Keratinocyte (primary cell): ENCODE data around the gene JAK1. TPM values are rescaled to one million over a fixed set of nuclear protein-coding genes. Genes with fewer than 3 reads are reported as not detected.

ENCODE experiments used
- DNase-seq: peaks from one replicate; pipeline ENCODE4 v3.0.0-alpha.2; 2011; ENCODE audit warnings: low read depth, missing footprints, low spot score
- FAIRE-seq: peaks from 2 replicates; lab custom pipeline; 2011; peaks lifted over from hg19 to GRCh38; lab: Jason Lieb, UNC
- H2AFZ ChIP-seq: 2 replicates; pipeline ENCODE4 v1.6.0; 2012; ENCODE audit warnings: low read length, control low read depth, inconsistent platforms; ENCODE audit not compliant: control insufficient read depth
- H3K27ac ChIP-seq: 2 replicates; pipeline ENCODE4 v1.5.1; 2011; ENCODE audit warnings: low read length; ENCODE audit not compliant: control insufficient read depth, insufficient read depth
- H3K27me3 ChIP-seq: 3 replicates; pipeline ENCODE4 v1.6.0; 2011; ENCODE audit warnings: low read length; ENCODE audit not compliant: control insufficient read depth, insufficient read depth; ENCODE audit errors: extremely low read depth
- H3K36me3 ChIP-seq, 2 experiments: 2 replicates in 1 of 2; 3 replicates in 1 of 2; pipeline ENCODE4 v1.5.1; 2011; ENCODE audit warnings: low read length in 2 of 2, mild to moderate bottlenecking in 1 of 2; ENCODE audit not compliant: control insufficient read depth in 2 of 2, insufficient read depth in 2 of 2; ENCODE audit errors: extremely low read depth in 1 of 2
- H3K4me1 ChIP-seq: 3 replicates; pipeline ENCODE4 v1.5.1; 2011; ENCODE audit warnings: low read length; ENCODE audit not compliant: control insufficient read depth, insufficient read depth; ENCODE audit errors: extremely low read depth
- H3K4me2 ChIP-seq: 3 replicates; pipeline ENCODE4 v1.6.0; 2011; ENCODE audit warnings: low read depth, low read length; ENCODE audit not compliant: control insufficient read depth, insufficient read depth; ENCODE audit errors: extremely low read depth
- H3K4me3 ChIP-seq, 3 experiments: fragments of 200-600 bp in 1 of 3; sonication (generic) in 1 of 3; 2 replicates in 2 of 3; 3 replicates in 1 of 3; pipeline ENCODE4 v1.5.1; 2011 to 2016; ENCODE audit warnings: low read length in 3 of 3, mild to moderate bottlenecking in 3 of 3, control low read depth in 2 of 3, inconsistent platforms in 1 of 3, low read depth in 1 of 3, mixed read lengths in 1 of 3, mixed run types in 1 of 3, moderate library complexity in 1 of 3; ENCODE audit not compliant: control insufficient read depth in 2 of 3, insufficient read depth in 2 of 3; ENCODE audit errors: extremely low read depth in 1 of 3
- H3K79me2 ChIP-seq: 2 replicates; pipeline ENCODE4 v1.6.0; 2012; ENCODE audit warnings: low read length; ENCODE audit not compliant: control insufficient read depth, insufficient read depth
- H3K9ac ChIP-seq: 3 replicates; pipeline ENCODE4 v1.6.0; 2011; ENCODE audit warnings: low read length; ENCODE audit not compliant: control insufficient read depth, insufficient read depth; ENCODE audit errors: extremely low read depth
- H3K9me1 ChIP-seq: 3 replicates; pipeline ENCODE4 v1.6.0; 2011; ENCODE audit warnings: low read length; ENCODE audit not compliant: control insufficient read depth, insufficient read depth; ENCODE audit errors: extremely low read depth
- H3K9me3 ChIP-seq: 2 replicates; pipeline ENCODE4 v1.5.1; 2012; ENCODE audit warnings: low read depth, low read length; ENCODE audit not compliant: control insufficient read depth
- H4K20me1 ChIP-seq: 3 replicates; pipeline ENCODE4 v1.6.0; 2011; ENCODE audit warnings: low read length; ENCODE audit not compliant: control insufficient read depth, insufficient read depth; ENCODE audit errors: extremely low read depth
- CTCF ChIP-seq, 3 experiments: IDR thresholded peaks in 1 of 3; conservative IDR thresholded peaks in 1 of 3; optimal IDR thresholded peaks in 1 of 3; 2 replicates in 2 of 3; 3 replicates in 1 of 3; pipeline versions ENCODE3 to v1.5.1; 2011; ENCODE audit warnings: low read length in 3 of 3, mild to moderate bottlenecking in 3 of 3, moderate library complexity in 2 of 3, control low read depth in 1 of 3, inconsistent platforms in 1 of 3; ENCODE audit not compliant: insufficient read depth in 2 of 3; ENCODE audit errors: extremely low read depth in 1 of 3
- EZH2 ChIP-seq: IDR thresholded peaks from one replicate; pipeline ENCODE4 v1.6.1; 2012; ENCODE audit warnings: inconsistent platforms, mild to moderate bottlenecking, low read length, moderate library complexity
- dilution Hi-C: fragments of 300-500 bp; cut with MboI; formaldehyde crosslinking; loops from one replicate; pipeline ENCODE4 v1.7.0; 2020; ENCODE audit warnings: low sequenced_read_pairs; ENCODE audit not compliant: extremely low pct_ligation_motif_present
- polyA plus RNA-seq, 5 experiments: library from polyadenylated mRNA; depleted of rRNA in 3 of 5; stranded (reverse) in 3 of 5; stranded (forward) in 1 of 5; unstranded in 1 of 5; fragments of >200 nt; gene quantifications; 1 replicate in 1 of 5; 2 replicates in 3 of 5; 3 replicates in 1 of 5; pipeline versions ENCODE4 v1.2.1 to v1.2.3, GENCODE V29; 2011 to 2012; ENCODE audit warnings: missing spikeins in 2 of 5, low read depth in 1 of 5, low replicate concordance in 1 of 5

The JAK1 gene
- polyA plus RNA-seq, 1 donor (not counting 4 experiments of a cell fraction or from before 2014, with no cell fraction given) = 50.9 TPM

GRCh38 chr1:64962441-64962840 is 3.9 kb downstream of the JAK1 start:
- H3K79me2 ChIP-seq = peaks cover 60% of the 10 kb centered on the region
- H3K4me1 ChIP-seq = peaks cover 21% of the 10 kb centered on the region
- dilution Hi-C loops = no loop called here
- no peak overlapping the region for H3K4me3 ChIP-seq
- no peaks in the 10 kb centered on the region for H3K9me1 ChIP-seq
- peak overlapping the region; percentile 14 for H2AFZ ChIP-seq
- no peaks in the 10 kb centered on the region for H3K27me3 ChIP-seq
- DNase-seq (no peak), FAIRE-seq (peak; percentile 76)
- peak overlapping the region; percentile 3 for H3K4me2 ChIP-seq
- no peaks in the 10 kb centered on the region for H4K20me1 ChIP-seq
- TF ChIP-seq CTCF (optimal IDR thresholded peaks at IDR 0.05 in 1 of 3, IDR thresholded peaks at IDR 0.05 in 1 of 3, conservative IDR thresholded peaks at IDR 0.05 in 1 of 3; ENCODE audit: extremely low read depth in 1 of 3, insufficient read depth in 2 of 3, low read length in 3 of 3) (no peak), EZH2 (no peak)
- H3K9ac ChIP-seq = no peak overlapping the region
- no peaks in the 10 kb centered on the region for H3K36me3 ChIP-seq
- no peaks in the 10 kb centered on the region for H3K9me3 ChIP-seq
- no peak overlapping the region for H3K27ac ChIP-seq

- Histone ChIP-seq H3K4me1 (peaks cover 24% of the 10 kb centered on the region), H3K4me3 (no peak overlapping the region), H4K20me1 (no peaks in the 10 kb centered on the region), H3K27me3 (no peaks in the 10 kb centered on the region), H3K36me3 (no peaks in the 10 kb centered on the region), H3K9ac (no peak overlapping the region), H3K27ac (no peak overlapping the region), H3K9me1 (no peaks in the 10 kb centered on the region), H3K4me2 (peak overlapping the region; percentile 3), H2AFZ (no peak overlapping the region), H3K9me3 (no peaks in the 10 kb centered on the region), H3K79me2 (peaks cover 65% of the 10 kb centered on the region)
- TF ChIP-seq EZH2 (no peak), CTCF (optimal IDR thresholded peaks at IDR 0.05 in 1 of 3, IDR thresholded peaks at IDR 0.05 in 1 of 3, conservative IDR thresholded peaks at IDR 0.05 in 1 of 3; ENCODE audit: extremely low read depth in 1 of 3, insufficient read depth in 2 of 3, low read length in 3 of 3) (no peak)
- FAIRE-seq = no peak
- no peak for DNase-seq
- dilution Hi-C loops = no loop called here
These were observed 4.4 kb downstream of the JAK1 start for GRCh38 chr1:64961923-64962322.
